Left lobe of liver (tissue), 2 donors: ENCODE data around the gene GOLGA6L25. TPM values are rescaled to one million over a fixed set of nuclear protein-coding genes. Genes with fewer than 3 reads are reported as not detected.
"Not testable (repeated sequence)": the region's sequence is repeated elsewhere in the genome, so short reads cannot be mapped to it uniquely, and the experiment has no call there.

Experiments used
- ATAC-seq: fragments of 200-7000 bp; cut with Tn5 transposase; one replicate; pipeline ENCODE4 v1.9.1; 2020; ENCODE audit warnings: mild to moderate bottlenecking, moderate library complexity
- DNase-seq: peaks from one replicate; pipeline ENCODE4 v3.0.0-alpha.2; 2020; ENCODE audit warnings: low spot score
- total RNA-seq: library from RNA; stranded (reverse); gene quantifications from one replicate; pipeline ENCODE4 v1.2.1, GENCODE V29; 2021
- donor health status: DM: no; HTN: no; CAD: no; lungs with moderate emphysema.
- donor health status: DM: no; HTN: yes; CAD: no.

Gene GOLGA6L25
- not detected for total RNA-seq

- DNase-seq, ATAC-seq: not testable (repeated sequence)
Observed at GRCh38 chr15:28553268-28553667, at the start of gene GOLGA6L25. GOLGA6L25 (plus strand) TSS chr15:28553568; CDS start chr15:28553629, 61 bp downstream.

- not testable (repeated sequence) for DNase-seq, ATAC-seq
Observed at GRCh38 chr15:28508217-28508889, 45.0 kb upstream of the GOLGA6L25 start.

GRCh38 chr15:28514128-28514527 is 39.2 kb upstream of the GOLGA6L25 start:
- not testable (repeated sequence) for DNase-seq

GRCh38 chr15:28515208-28515607 is 38.2 kb upstream of the GOLGA6L25 start:
- not testable (repeated sequence) for DNase-seq, ATAC-seq

More at GRCh38 chr15:28514128-28514527, 39.2 kb upstream of the GOLGA6L25 start:
- not testable (repeated sequence) for ATAC-seq

- not testable (repeated sequence) for ATAC-seq, DNase-seq
Observed at GRCh38 chr15:28532954-28533353, 20.4 kb upstream of the GOLGA6L25 start, which contains the start of gene GOLGA8G. GOLGA8G (minus strand) TSS chr15:28532971; CDS start chr15:28532909, 62 bp downstream.

GRCh38 chr15:28573351-28573750 is 20.0 kb downstream of the GOLGA6L25 start:
- not testable (repeated sequence) for DNase-seq, ATAC-seq

GRCh38 chr15:28588977-28589606 is 35.7 kb downstream of the GOLGA6L25 start:
- not testable (repeated sequence) for DNase-seq
- ATAC-seq, result peak; percentile 77

- not testable (repeated sequence) for ATAC-seq, DNase-seq
Observed at GRCh38 chr15:28589769-28590168, 36.4 kb downstream of the GOLGA6L25 start.

- ATAC-seq, result not testable (repeated sequence)
Observed at GRCh38 chr15:28592395-28592794, 39.0 kb downstream of the GOLGA6L25 start.

GRCh38 chr15:28593424-28594129 is 40.2 kb downstream of the GOLGA6L25 start:
- not testable (repeated sequence) for DNase-seq, ATAC-seq

More at GRCh38 chr15:28592395-28592794, 39.0 kb downstream of the GOLGA6L25 start:
- not testable (repeated sequence) for DNase-seq

GRCh38 chr15:28597471-28597870 is 44.1 kb downstream of the GOLGA6L25 start:
- not testable (repeated sequence) for DNase-seq, ATAC-seq

GRCh38 chr15:28598209-28598608 is 44.8 kb downstream of the GOLGA6L25 start:
- not testable (repeated sequence) for ATAC-seq, DNase-seq

- DNase-seq, ATAC-seq: not testable (repeated sequence)
Observed at GRCh38 chr15:28602152-28602551, 48.8 kb downstream of the GOLGA6L25 start.

Other genes with a start within 250 kb of the GOLGA6L25 start
- 31.7 TPM for gene HERC2, start 231.4 kb upstream of the GOLGA6L25 start, total RNA-seq
- not detected for gene GOLGA6L24, start 195.5 kb upstream of the GOLGA6L25 start, total RNA-seq
- not detected for gene GOLGA8F, start 174.9 kb upstream of the GOLGA6L25 start, total RNA-seq
- gene GOLGA8G, start 20.6 kb upstream of the GOLGA6L25 start, total RNA-seq, result not detected
- 6.8 TPM for gene GOLGA8M, start 158.9 kb downstream of the GOLGA6L25 start, total RNA-seq